ENCODE results near the gene SPTLC3.

The SPTLC3 gene

GRCh38 chr20:12987261-12987660 is 21.5 kb upstream of the SPTLC3 start:
- no peak for DNase-seq

GRCh38 chr20:12989586-12990115 is 19.1 kb upstream of the SPTLC3 start:
- DNase-seq: no peak

GRCh38 chr20:12997128-12997655 is 11.6 kb upstream of the SPTLC3 start:
- DNase-seq: no peak

GRCh38 chr20:12998046-12998445 is 10.7 kb upstream of the SPTLC3 start:
- DNase-seq: no peak

GRCh38 chr20:12999201-12999600 is 9.6 kb upstream of the SPTLC3 start:
- DNase-seq: no peak

GRCh38 chr20:13002251-13002650 is 6.5 kb upstream of the SPTLC3 start:
- DNase-seq: no peak

GRCh38 chr20:13006825-13007224 is 1.9 kb upstream of the SPTLC3 start:
- no peak for DNase-seq

- no peak for DNase-seq
These were observed 1.2 kb upstream of the SPTLC3 start for GRCh38 chr20:13007596-13007995.

GRCh38 chr20:13009682-13010406 is 1.1 kb downstream of the SPTLC3 start:
- no peak for DNase-seq

GRCh38 chr20:13012886-13013285 is 4.1 kb downstream of the SPTLC3 start:
- no peak for DNase-seq

- no peak for DNase-seq
These were observed 4.6 kb downstream of the SPTLC3 start for GRCh38 chr20:13013411-13013810.

- DNase-seq: no peak
These were observed 8.5 kb downstream of the SPTLC3 start for GRCh38 chr20:13017235-13017634.

GRCh38 chr20:13017883-13018535 is 9.2 kb downstream of the SPTLC3 start:
- no peak for DNase-seq

GRCh38 chr20:13021205-13021970 is 12.6 kb downstream of the SPTLC3 start:
- DNase-seq: no peak

GRCh38 chr20:13022401-13023155 is 13.8 kb downstream of the SPTLC3 start:
- no peak for DNase-seq

- no peak for DNase-seq
These were observed 15.8 kb downstream of the SPTLC3 start for GRCh38 chr20:13024596-13024995.

GRCh38 chr20:13025181-13025580 is 16.4 kb downstream of the SPTLC3 start:
- DNase-seq: no peak

GRCh38 chr20:13028001-13028400 is 19.2 kb downstream of the SPTLC3 start:
- no peak for DNase-seq

- DNase-seq: no peak
These were observed 19.9 kb downstream of the SPTLC3 start for GRCh38 chr20:13028673-13029072.

- DNase-seq: no peak
These were observed 21.1 kb downstream of the SPTLC3 start for GRCh38 chr20:13029687-13030375.

GRCh38 chr20:13031751-13032150 is 23.0 kb downstream of the SPTLC3 start:
- no peak for DNase-seq

GRCh38 chr20:13034115-13034514 is 25.3 kb downstream of the SPTLC3 start:
- DNase-seq: no peak
